Neural cell (in vitro differentiated cells): Measurements from ENCODE around the gene POU2F2.

Source experiments
- EP300 ChIP-seq: fragments of 450-650 bp; conservative IDR thresholded peaks from 2 replicates; pipeline ENCODE4 v1.6.1; 2014; ENCODE audit warnings: antibody characterized with exemption, mild to moderate bottlenecking, moderate library complexity; ENCODE audit not compliant: poor library complexity, severe bottlenecking
- EZH2 ChIP-seq: fragments of 200-600, 300-800 bp; shearing (Covaris generic), sonication (generic); IDR thresholded peaks from 2 replicates; pipeline ENCODE4 v1.6.1; 2014; ENCODE audit warnings: antibody characterized with exemption, low read length, borderline replicate concordance, mild to moderate bottlenecking; ENCODE audit not compliant: insufficient read depth, poor library complexity, severe bottlenecking
- POLR2AphosphoS5 ChIP-seq: IDR thresholded peaks from 2 replicates; pipeline ENCODE4 v1.6.1; 2012
- RAD21 ChIP-seq: fragments of 450-650 bp; conservative IDR thresholded peaks from 2 replicates; pipeline ENCODE4 v1.6.1; 2014; ENCODE audit warnings: antibody characterized with exemption, mild to moderate bottlenecking, moderate library complexity
- REST ChIP-seq: IDR thresholded peaks from 2 replicates; pipeline ENCODE4 v1.6.1; 2012; ENCODE audit warnings: borderline replicate concordance
- SMC3 ChIP-seq: fragments of 450-650 bp; conservative IDR thresholded peaks from 2 replicates; pipeline ENCODE4 v1.6.1; 2014; ENCODE audit warnings: antibody characterized with exemption, mild to moderate bottlenecking, moderate library complexity; ENCODE audit not compliant: poor library complexity
- TAF1 ChIP-seq: IDR thresholded peaks from 2 replicates; pipeline ENCODE4 v1.6.1; 2012; ENCODE audit warnings: low read depth
- TF ChIP-seq, protein P1 (sequence below): fragments of 450-650 bp; IDR thresholded peaks from 2 replicates; pipeline ENCODE4 v1.5.1; 2014; ENCODE audit warnings: antibody characterized with exemption, mild to moderate bottlenecking, moderate library complexity; ENCODE audit not compliant: poor library complexity, severe bottlenecking

DNA sequence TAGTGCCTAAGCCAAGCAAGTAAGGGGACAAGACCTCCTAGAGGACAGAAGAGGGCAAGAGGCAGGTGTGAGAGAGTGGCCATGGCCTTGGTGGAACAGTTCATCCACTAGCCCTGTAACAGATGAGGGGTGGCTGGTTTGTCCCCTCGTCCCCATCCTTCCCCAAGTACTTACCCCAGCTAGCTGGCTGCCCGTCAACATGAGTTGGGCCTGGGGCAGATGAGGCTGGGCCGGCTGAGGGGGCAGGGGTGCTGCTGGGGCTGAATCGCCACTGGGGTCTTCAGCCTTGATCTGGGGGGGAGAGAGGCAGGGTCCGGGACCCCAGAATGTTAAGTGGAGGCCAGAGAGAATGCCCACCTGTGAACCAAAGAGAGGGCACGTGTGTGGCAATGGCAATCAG lies 15.2 kb downstream of the POU2F2 start:
- no peak for TF ChIP-seq EZH2
- TF ChIP-seq, protein P1, sequence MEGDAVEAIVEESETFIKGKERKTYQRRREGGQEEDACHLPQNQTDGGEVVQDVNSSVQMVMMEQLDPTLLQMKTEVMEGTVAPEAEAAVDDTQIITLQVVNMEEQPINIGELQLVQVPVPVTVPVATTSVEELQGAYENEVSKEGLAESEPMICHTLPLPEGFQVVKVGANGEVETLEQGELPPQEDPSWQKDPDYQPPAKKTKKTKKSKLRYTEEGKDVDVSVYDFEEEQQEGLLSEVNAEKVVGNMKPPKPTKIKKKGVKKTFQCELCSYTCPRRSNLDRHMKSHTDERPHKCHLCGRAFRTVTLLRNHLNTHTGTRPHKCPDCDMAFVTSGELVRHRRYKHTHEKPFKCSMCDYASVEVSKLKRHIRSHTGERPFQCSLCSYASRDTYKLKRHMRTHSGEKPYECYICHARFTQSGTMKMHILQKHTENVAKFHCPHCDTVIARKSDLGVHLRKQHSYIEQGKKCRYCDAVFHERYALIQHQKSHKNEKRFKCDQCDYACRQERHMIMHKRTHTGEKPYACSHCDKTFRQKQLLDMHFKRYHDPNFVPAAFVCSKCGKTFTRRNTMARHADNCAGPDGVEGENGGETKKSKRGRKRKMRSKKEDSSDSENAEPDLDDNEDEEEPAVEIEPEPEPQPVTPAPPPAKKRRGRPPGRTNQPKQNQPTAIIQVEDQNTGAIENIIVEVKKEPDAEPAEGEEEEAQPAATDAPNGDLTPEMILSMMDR = no peak
- no peak for TF ChIP-seq REST
- TF ChIP-seq POLR2AphosphoS5 = no peak
- no peak for TF ChIP-seq EP300
- no peak for TF ChIP-seq RAD21
- TF ChIP-seq SMC3 = no peak
- TF ChIP-seq TAF1 = no peak
